ENCODE measurements around the gene TNNT1. TPM values are rescaled to one million over a fixed set of nuclear protein-coding genes. Genes with fewer than 3 reads are reported as not detected.

TNNT1 gene
- total RNA-seq, 4 donors from 2014 or later = 1.6 to 4.1 TPM; not detected in 2

DNA sequence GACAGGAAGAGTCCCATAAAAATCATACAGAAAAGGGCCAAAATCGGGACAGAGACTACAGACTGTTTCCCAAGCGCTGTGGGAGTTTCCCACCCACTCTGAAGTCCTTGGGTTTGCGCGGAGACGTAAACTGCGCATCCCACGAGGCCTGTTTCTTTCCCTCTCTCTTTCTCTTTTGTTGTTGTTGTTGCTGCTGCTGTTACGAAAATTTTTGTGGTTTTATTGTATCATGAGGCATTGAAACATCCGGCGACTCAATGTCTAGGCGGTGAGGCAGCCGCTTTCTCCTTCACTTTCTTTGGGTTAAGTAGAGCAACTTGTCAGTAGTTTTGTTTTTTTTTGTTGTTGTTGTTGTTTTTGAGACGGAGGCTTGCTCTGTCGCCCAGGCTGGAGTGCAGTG is 30.0 kb downstream of the TNNT1 start:
- Histone ChIP-seq H3K27me3 (peaks cover 15% of the 10 kb centered on the region), H3K36me3 (no peaks in the 10 kb centered on the region), H3K9me3 (no peaks in the 10 kb centered on the region), H3K27ac (no peak overlapping the region), H3K4me3 (no peak overlapping the region), H3K4me1 (peaks cover 17 to 33% (median 30%) of the 10 kb centered on the region in 4 donors)
- intact Hi-C loops (cut with DNase I; ENCODE audit: low total_unique reads) = loop anchor here (10.0 kb wide), 1 partner anchor 486 kb away; the partner anchor contains the start of genes ZNF524 and ZNF865
- no peak for DNase-seq
- WGBS, 2 donors (ENCODE audit: low coverage in 1 of 2) = 87 to 89% methylated on average over 10 to 14 of the region's 14 CpGs
- no peak for TF ChIP-seq POLR2AphosphoS5 (IDR thresholded peaks at IDR 0.05)
- no peak for TF ChIP-seq POLR2A (IDR thresholded peaks at IDR 0.05)
- no peak for TF ChIP-seq EP300 (IDR thresholded peaks at IDR 0.05; ENCODE audit: low read depth)
- TF ChIP-seq, protein P1, sequence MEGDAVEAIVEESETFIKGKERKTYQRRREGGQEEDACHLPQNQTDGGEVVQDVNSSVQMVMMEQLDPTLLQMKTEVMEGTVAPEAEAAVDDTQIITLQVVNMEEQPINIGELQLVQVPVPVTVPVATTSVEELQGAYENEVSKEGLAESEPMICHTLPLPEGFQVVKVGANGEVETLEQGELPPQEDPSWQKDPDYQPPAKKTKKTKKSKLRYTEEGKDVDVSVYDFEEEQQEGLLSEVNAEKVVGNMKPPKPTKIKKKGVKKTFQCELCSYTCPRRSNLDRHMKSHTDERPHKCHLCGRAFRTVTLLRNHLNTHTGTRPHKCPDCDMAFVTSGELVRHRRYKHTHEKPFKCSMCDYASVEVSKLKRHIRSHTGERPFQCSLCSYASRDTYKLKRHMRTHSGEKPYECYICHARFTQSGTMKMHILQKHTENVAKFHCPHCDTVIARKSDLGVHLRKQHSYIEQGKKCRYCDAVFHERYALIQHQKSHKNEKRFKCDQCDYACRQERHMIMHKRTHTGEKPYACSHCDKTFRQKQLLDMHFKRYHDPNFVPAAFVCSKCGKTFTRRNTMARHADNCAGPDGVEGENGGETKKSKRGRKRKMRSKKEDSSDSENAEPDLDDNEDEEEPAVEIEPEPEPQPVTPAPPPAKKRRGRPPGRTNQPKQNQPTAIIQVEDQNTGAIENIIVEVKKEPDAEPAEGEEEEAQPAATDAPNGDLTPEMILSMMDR (IDR thresholded peaks at IDR 0.05) = no peak
- in situ Hi-C loops (cut with MboI; ENCODE audit: low pct_ligation_motif_present in 1 of 4, low pct_unique_long_range_greater_than_20kb in 1 of 4, low sequenced_read_pairs in 3 of 4) = no loop called here

DNA sequence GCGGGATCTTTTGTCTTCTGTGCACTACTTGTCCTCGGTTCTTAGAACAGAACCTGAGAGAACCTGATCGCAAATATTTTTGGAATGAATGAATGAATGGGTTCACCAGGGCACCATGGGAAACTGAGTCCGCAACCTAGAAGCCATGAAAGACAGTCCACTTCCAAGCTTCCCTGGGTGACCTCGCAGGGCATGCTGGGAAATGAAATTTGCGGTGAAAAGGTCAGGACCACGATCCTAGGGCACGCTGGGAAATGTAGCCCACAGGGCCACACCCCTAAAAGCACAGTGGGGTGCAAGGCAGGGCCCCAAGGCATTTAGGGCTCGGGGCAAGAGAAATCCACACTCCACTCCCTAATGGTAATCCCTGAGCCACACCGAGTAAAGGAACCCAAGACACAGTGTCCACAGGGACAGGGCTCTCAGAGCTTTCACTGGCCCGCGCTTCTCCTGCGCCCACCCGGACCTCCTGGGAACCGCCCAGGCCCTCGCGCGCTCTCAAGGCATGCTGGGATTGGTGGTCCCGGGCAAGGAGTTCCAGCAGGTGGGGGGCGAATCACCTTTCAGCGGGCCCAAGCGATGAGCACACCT is 30.5 kb downstream of the TNNT1 start:
- H3K4me1 ChIP-seq = peaks cover 18 to 38% (median 33%) of the 10 kb centered on the region in 4 donors
- H3K9me3 ChIP-seq = no peaks in the 10 kb centered on the region
- peak; percentile 35 for DNase-seq
- peak overlapping the region in 3 of 4 donors; percentile 69 to 95 (median 90) for H3K4me3 ChIP-seq
- H3K27ac ChIP-seq = peak overlapping the region; percentile 92 to 96 (median 95)
- TF ChIP-seq, protein P1 (IDR thresholded peaks at IDR 0.05) = no peak
- TF ChIP-seq POLR2A (IDR thresholded peaks at IDR 0.05) (no peak), POLR2AphosphoS5 (IDR thresholded peaks at IDR 0.05) (no peak), EP300 (IDR thresholded peaks at IDR 0.05; ENCODE audit: low read depth) (no peak)
- H3K27me3 ChIP-seq = peaks cover 10% of the 10 kb centered on the region
- 53% methylated on average over 22 of the region's 22 CpGs; no CpG with 5 or more reads in 1 of the 2 donors for WGBS, 2 donors (ENCODE audit: low coverage in 1 of 2)
- intact Hi-C loops (cut with DNase I; ENCODE audit: low total_unique reads) (loop anchor here (10.0 kb wide), 1 partner anchor 486 kb away; the partner anchor contains the start of genes ZNF524 and ZNF865), in situ Hi-C loops (cut with MboI; ENCODE audit: low pct_ligation_motif_present in 1 of 4, low pct_unique_long_range_greater_than_20kb in 1 of 4, low sequenced_read_pairs in 3 of 4) (no loop called here)
- H3K36me3 ChIP-seq = no peaks in the 10 kb centered on the region

DNA sequence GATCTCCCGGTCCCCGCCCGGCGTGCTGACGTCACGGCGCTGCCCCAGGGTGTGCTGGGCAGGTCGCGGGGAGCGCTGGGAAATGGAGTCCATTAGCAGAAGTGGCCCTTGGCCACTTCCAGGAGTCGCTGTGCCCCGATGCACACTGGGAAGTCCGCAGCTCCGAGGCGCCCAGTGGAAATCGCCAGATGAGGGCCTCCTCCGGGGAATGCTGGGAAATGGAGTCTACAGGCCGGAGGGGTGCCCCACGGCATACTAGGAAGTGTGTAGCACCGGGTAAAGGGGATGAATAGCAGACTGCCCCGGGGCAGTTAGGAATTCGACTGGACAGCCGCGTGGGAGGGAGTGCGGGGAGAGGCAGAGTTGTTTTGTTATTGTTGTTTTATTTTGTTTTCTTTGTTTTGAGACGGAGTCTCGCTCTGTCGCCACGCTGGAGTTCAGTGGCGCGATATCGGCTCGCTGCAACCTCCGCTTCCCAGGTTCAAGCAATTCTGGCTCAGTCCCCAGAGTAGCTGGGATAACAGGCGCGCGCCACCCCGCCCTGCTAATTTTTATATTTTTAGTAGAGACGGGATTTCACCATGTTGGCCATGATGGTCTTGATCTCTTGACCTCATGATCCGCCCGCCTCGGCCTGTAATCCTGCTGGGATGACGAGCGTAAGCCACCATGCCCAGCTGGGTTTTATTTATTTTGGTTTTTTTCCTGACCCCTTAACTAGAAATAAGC is 31.2 kb downstream of the TNNT1 start:
- intact Hi-C loops (cut with DNase I; ENCODE audit: low total_unique reads) = loop anchor here (10.0 kb wide), 1 partner anchor 487 kb away; the partner anchor contains the start of genes ZNF524 and ZNF865
- WGBS, 2 donors (ENCODE audit: low coverage in 1 of 2) = 1 to 6% methylated on average over 6 to 35 of the region's 44 CpGs
- Histone ChIP-seq H3K4me3 (peak overlapping the region; percentile 20 to 95 (median 80)), H3K27ac (peak overlapping the region; percentile 92 to 96 (median 95)), H3K36me3 (no peaks in the 10 kb centered on the region), H3K9me3 (no peaks in the 10 kb centered on the region), H3K27me3 (peaks cover 4% of the 10 kb centered on the region), H3K4me1 (peaks cover 24 to 44% (median 40%) of the 10 kb centered on the region in 4 donors)
- peak; percentile 99 for DNase-seq
- TF ChIP-seq POLR2A (IDR thresholded peaks at IDR 0.05) = no peak
- TF ChIP-seq, protein P1 (IDR thresholded peaks at IDR 0.05) = peak in 2 of 5 experiments; percentile 25 to 26
- peak; percentile 74 to 85 (median 83) for TF ChIP-seq POLR2AphosphoS5 (IDR thresholded peaks at IDR 0.05)
- in situ Hi-C loops (cut with MboI; ENCODE audit: low pct_ligation_motif_present in 1 of 4, low pct_unique_long_range_greater_than_20kb in 1 of 4, low sequenced_read_pairs in 3 of 4) = no loop called here

All from transverse colon (tissue), 4 donors.